Transverse colon (tissue), 4 donors: Measurements from ENCODE around the gene NANS. TPM values are rescaled to one million over a fixed set of nuclear protein-coding genes. Genes with fewer than 3 reads are reported as not detected.

Experiments used
- DNase-seq: peaks from one replicate; pipeline ENCODE4 v3.0.0-alpha.2; 2019
- H3K27ac ChIP-seq, 4 donors: fragments of 200-600 bp; sonication (generic); 2 replicates each; pipeline ENCODE4 v1.5.1; 2016 to 2018; ENCODE audit warnings: inconsistent platforms in 4 of 4
- H3K27me3 ChIP-seq: fragments of 200-600 bp; sonication (generic); 2 replicates; pipeline ENCODE4 v1.5.1; 2017; ENCODE audit warnings: inconsistent platforms
- H3K36me3 ChIP-seq, 4 donors: fragments of 200-600 bp; sonication (generic); 2 replicates each; pipeline ENCODE4 v1.5.1; 2017 to 2019; ENCODE audit warnings: inconsistent platforms in 4 of 4
- H3K4me1 ChIP-seq, 4 donors: fragments of 200-600 bp; sonication (generic); 2 replicates each; pipeline ENCODE4 v1.5.1; 2017 to 2020; ENCODE audit warnings: inconsistent platforms in 4 of 4
- H3K4me3 ChIP-seq, 4 donors: fragments of 200-600 bp; sonication (generic); 1 replicate in 1 of 4; 2 replicates in 3 of 4; pipeline versions ENCODE4 v1.5.1 to v1.6.1; 2017 to 2019; ENCODE audit warnings: inconsistent platforms in 4 of 4
- H3K9me3 ChIP-seq, 2 donors: fragments of 200-600 bp; sonication (generic); 2 replicates each; pipeline ENCODE4 v1.5.1; 2017 to 2019; ENCODE audit warnings: inconsistent platforms in 2 of 2
- EP300 ChIP-seq: sonication (generic); formaldehyde crosslinking; IDR thresholded peaks from one replicate; pipeline ENCODE4 v1.6.1; 2017; ENCODE audit warnings: antibody characterized with exemption, low read depth
- POLR2A ChIP-seq: fragments of 450-650 bp; IDR thresholded peaks from one replicate; pipeline ENCODE4 v1.6.1; 2016; ENCODE audit warnings: antibody characterized with exemption, mild to moderate bottlenecking, moderate library complexity
- POLR2AphosphoS5 ChIP-seq, 3 donors: sonication (generic); formaldehyde crosslinking; IDR thresholded peaks; one replicate each; pipeline ENCODE4 v1.6.1; 2016; ENCODE audit warnings: antibody characterized with exemption in 3 of 3
- WGBS, 2 donors: methylation state at CpG; one replicate each; pipeline ENCODE4 v1.1.5; 2018; ENCODE audit warnings: low coverage in 1 of 2; 5-methylcytosine and 5-hydroxymethylcytosine counted together
- in situ Hi-C, 4 donors: fragments of 200-750 bp; cut with MboI; loops; one replicate each; pipeline versions ENCODE4 v1.15.0 to v1.15.1; 2017; ENCODE audit warnings: low sequenced_read_pairs in 3 of 4, low pct_ligation_motif_present in 1 of 4, low pct_unique_long_range_greater_than_20kb in 1 of 4
- intact Hi-C: fragments of 100-400 bp; cut with DNase I; formaldehyde crosslinking; loops from one replicate; pipeline ENCODE4 v1.15.1; 2023; ENCODE audit warnings: low total_unique reads
- total RNA-seq, 4 donors: library from RNA; depleted of rRNA; stranded (reverse); fragments of >200 nt; gene quantifications; one replicate each; pipeline ENCODE4 v1.1.0, GENCODE V29; 2016
- TF ChIP-seq, protein P1 (sequence below), 5 experiments: fragments of 200-600 bp in 3 of 5; fragments of 450-650 bp in 2 of 5; sonication (generic) in 3 of 5; IDR thresholded peaks; 1 replicate in 2 of 5; 2 replicates in 3 of 5; pipeline ENCODE4 v1.5.1; 2016 to 2017; ENCODE audit warnings: antibody characterized with exemption in 5 of 5, inconsistent platforms in 3 of 5, mild to moderate bottlenecking in 2 of 5, moderate library complexity in 1 of 5

The NANS gene
- total RNA-seq, 4 donors from 2014 or later, result 86.6 to 319 (median 269) TPM

DNA sequence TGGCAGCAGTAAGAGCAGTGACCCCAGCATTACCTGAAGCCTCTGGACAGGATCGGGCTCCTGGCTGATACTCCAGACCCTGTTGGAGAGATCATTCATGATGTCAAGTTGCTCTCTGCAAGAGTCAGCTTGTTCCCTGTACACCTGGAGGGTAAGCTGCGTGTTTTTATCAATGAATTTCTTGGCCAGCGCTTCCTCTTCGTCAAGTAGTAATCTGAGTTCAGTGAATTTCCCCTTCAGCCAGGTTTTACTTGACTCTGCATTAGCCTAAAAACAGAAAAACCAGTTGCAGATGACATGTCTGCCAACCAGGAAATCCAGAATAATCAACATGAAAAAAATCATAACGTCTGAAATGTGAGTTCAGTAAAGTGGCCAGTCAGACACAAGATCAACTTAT lies 43.4 kb downstream of the NANS start:
- Histone ChIP-seq H3K9me3 (no peaks in the 10 kb centered on the region), H3K36me3 (no peaks in the 10 kb centered on the region), H3K4me1 (peaks cover 3 to 28% (median 11%) of the 10 kb centered on the region in 4 donors), H3K27ac (peak overlapping the region in 1 of 4 donors; percentile 39), H3K27me3 (no peaks in the 10 kb centered on the region), H3K4me3 (no peak overlapping the region)
- intact Hi-C loops (no loop called here), in situ Hi-C loops (loop anchor here in 2 of 4 donors (25.0 kb wide), 2 partner anchors 113 to 162 kb away; partner anchors contain the start of genes ANP32B (in 1 of the 2) and TBC1D2 (in 1 of the 2))
- peak; percentile 8 for DNase-seq
- 40 to 50% methylated on average over 5 of the region's 5 CpGs for WGBS, 2 donors
- no peak for TF ChIP-seq EP300
- TF ChIP-seq, protein P1, sequence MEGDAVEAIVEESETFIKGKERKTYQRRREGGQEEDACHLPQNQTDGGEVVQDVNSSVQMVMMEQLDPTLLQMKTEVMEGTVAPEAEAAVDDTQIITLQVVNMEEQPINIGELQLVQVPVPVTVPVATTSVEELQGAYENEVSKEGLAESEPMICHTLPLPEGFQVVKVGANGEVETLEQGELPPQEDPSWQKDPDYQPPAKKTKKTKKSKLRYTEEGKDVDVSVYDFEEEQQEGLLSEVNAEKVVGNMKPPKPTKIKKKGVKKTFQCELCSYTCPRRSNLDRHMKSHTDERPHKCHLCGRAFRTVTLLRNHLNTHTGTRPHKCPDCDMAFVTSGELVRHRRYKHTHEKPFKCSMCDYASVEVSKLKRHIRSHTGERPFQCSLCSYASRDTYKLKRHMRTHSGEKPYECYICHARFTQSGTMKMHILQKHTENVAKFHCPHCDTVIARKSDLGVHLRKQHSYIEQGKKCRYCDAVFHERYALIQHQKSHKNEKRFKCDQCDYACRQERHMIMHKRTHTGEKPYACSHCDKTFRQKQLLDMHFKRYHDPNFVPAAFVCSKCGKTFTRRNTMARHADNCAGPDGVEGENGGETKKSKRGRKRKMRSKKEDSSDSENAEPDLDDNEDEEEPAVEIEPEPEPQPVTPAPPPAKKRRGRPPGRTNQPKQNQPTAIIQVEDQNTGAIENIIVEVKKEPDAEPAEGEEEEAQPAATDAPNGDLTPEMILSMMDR (IDR thresholded peaks at IDR 0.05), result no peak
- no peak for TF ChIP-seq POLR2AphosphoS5 (IDR thresholded peaks at IDR 0.05)
- no peak for TF ChIP-seq POLR2A

DNA sequence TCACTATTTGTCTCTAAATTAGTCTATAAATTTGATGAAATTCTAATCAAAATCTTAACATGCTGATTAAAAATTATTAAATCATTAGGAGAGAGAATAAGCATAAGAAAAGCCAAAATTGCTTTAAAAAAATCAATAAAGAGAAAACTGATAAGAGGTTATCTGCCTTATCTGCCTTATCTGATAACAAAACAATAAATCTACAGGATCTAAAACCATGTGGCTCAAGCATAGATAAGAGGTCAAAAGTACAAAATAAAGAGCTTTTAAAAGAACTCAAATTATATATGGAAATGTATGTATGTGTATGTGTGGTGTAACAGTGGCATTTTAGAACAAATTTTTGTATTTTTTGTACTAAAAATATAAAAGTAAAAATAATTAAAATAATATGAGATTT lies 43.9 kb downstream of the NANS start:
- TF ChIP-seq, protein P1 (IDR thresholded peaks at IDR 0.05), result no peak
- TF ChIP-seq POLR2A (no peak), POLR2AphosphoS5 (IDR thresholded peaks at IDR 0.05) (no peak), EP300 (no peak)
- H3K4me1 ChIP-seq, result peaks cover 3 to 28% (median 11%) of the 10 kb centered on the region in 4 donors
- no peaks in the 10 kb centered on the region for H3K9me3 ChIP-seq
- in situ Hi-C loops, result no loop called here
- no peak for DNase-seq
- H3K27me3 ChIP-seq, result no peaks in the 10 kb centered on the region
- no peak overlapping the region for H3K4me3 ChIP-seq
- H3K27ac ChIP-seq, result peak overlapping the region in 2 of 4 donors; percentile 22 to 39
- peaks cover 0 to 5% (median 0%) of the 10 kb centered on the region in 4 donors for H3K36me3 ChIP-seq
- intact Hi-C loops, result no loop called here

- Histone ChIP-seq H3K27ac (peak overlapping the region; percentile 10 to 74 (median 47)), H3K36me3 (peaks cover 0 to 7% (median 0%) of the 10 kb centered on the region in 4 donors), H3K27me3 (no peaks in the 10 kb centered on the region), H3K4me3 (no peak overlapping the region), H3K9me3 (no peaks in the 10 kb centered on the region), H3K4me1 (peaks cover 3 to 34% (median 11%) of the 10 kb centered on the region in 4 donors)
- TF ChIP-seq, protein P1 (IDR thresholded peaks at IDR 0.05), result no peak
- TF ChIP-seq POLR2AphosphoS5 (IDR thresholded peaks at IDR 0.05) (no peak), POLR2A (no peak), EP300 (no peak)
- peak; percentile 5 for DNase-seq
- intact Hi-C loops (no loop called here), in situ Hi-C loops (no loop called here)
- WGBS, 2 donors, result 81 to 100% methylated on average over 2 to 7 of the region's 7 CpGs
Observed at GRCh38 chr9:98101416-98101815, 44.9 kb downstream of the NANS start.

DNA sequence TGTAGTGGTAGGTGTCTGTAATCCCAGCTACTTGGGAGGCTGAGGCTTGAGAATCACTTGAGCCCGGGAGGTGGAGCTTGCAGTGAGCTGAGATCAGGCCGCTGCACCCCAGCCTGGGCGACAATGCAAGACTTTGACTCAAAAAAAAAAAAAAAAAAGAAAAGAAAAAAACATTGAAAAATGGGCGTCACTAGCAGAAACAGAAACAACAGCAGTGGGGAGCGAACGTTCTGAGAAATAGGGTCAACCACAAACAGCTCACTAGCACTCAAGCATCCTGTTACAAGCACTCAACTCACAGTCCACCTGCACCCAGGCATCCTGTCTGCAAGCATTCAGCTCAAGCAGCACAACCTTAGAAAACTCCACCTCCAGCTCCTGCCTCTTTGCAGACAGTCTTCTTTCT lies 45.3 kb downstream of the NANS start:
- H3K9me3 ChIP-seq, result no peaks in the 10 kb centered on the region
- peaks cover 3 to 34% (median 11%) of the 10 kb centered on the region in 4 donors for H3K4me1 ChIP-seq
- peak; percentile 66 for TF ChIP-seq POLR2A
- TF ChIP-seq EP300, result no peak
- TF ChIP-seq, protein P1 (IDR thresholded peaks at IDR 0.05), result no peak
- peak in 2 of 3 donors; percentile 44 to 69 for TF ChIP-seq POLR2AphosphoS5 (IDR thresholded peaks at IDR 0.05)
- intact Hi-C loops (no loop called here), in situ Hi-C loops (no loop called here)
- no peaks in the 10 kb centered on the region for H3K27me3 ChIP-seq
- no peak overlapping the region for H3K4me3 ChIP-seq
- H3K27ac ChIP-seq, result peak overlapping the region; percentile 34 to 74 (median 60)
- H3K36me3 ChIP-seq, result peaks cover 0 to 7% (median under 1%) of the 10 kb centered on the region in 4 donors
- DNase-seq, result peak; percentile 75
- WGBS, 2 donors, result 54 to 57% methylated on average over 6 of the region's 6 CpGs
